Activated T-helper 2 cell treated with anti-CD3 and anti-CD28 coated beads, Interferon-gamma antibody, Interleukin-2, Interleukin-4, amounts not matched to agents 10 μg/mL and 5 μg/mL and 100 μg/mL, durations not matched to agents 14 hours and 24 hours and 36 hours (primary cell): Measurements from ENCODE around the gene COL6A3. TPM values are rescaled to one million over a fixed set of nuclear protein-coding genes. Genes with fewer than 3 reads are reported as not detected.

Source experiments
- DNase-seq: peaks from one replicate; pipeline ENCODE4 v3.0.0; 2021; ENCODE audit warnings: low spot score
- H3K27ac Mint-ChIP-seq: one replicate; pipeline ENCODE4 v1.8.0; 2021; ENCODE audit warnings: mixed read lengths
- H3K27me3 Mint-ChIP-seq: one replicate; pipeline ENCODE4 v1.8.0; 2021; ENCODE audit warnings: low read depth, mixed read lengths
- H3K36me3 Mint-ChIP-seq: one replicate; pipeline ENCODE4 v1.8.0; 2021; ENCODE audit warnings: low read depth, mixed read lengths
- H3K4me1 Mint-ChIP-seq: one replicate; pipeline ENCODE4 v1.8.0; 2021; ENCODE audit warnings: low read depth, mixed read lengths
- H3K4me3 Mint-ChIP-seq: one replicate; pipeline ENCODE4 v1.8.0; 2021; ENCODE audit warnings: low read depth, mild to moderate bottlenecking, moderate library complexity, mixed read lengths
- H3K9me3 Mint-ChIP-seq: one replicate; pipeline ENCODE4 v1.8.0; 2021; ENCODE audit warnings: mixed read lengths
- intact Hi-C: fragments of 100-400 bp; cut with micrococcal nuclease; formaldehyde crosslinking; loops from one replicate; pipeline ENCODE4 v1.15.1; 2023
- total RNA-seq: library from RNA; stranded (reverse); gene quantifications from 2 replicates; pipeline ENCODE4 v1.2.3, GENCODE V29; 2022

The COL6A3 gene
- total RNA-seq, 1 donor from 2014 or later: 9.2 TPM

DNA sequence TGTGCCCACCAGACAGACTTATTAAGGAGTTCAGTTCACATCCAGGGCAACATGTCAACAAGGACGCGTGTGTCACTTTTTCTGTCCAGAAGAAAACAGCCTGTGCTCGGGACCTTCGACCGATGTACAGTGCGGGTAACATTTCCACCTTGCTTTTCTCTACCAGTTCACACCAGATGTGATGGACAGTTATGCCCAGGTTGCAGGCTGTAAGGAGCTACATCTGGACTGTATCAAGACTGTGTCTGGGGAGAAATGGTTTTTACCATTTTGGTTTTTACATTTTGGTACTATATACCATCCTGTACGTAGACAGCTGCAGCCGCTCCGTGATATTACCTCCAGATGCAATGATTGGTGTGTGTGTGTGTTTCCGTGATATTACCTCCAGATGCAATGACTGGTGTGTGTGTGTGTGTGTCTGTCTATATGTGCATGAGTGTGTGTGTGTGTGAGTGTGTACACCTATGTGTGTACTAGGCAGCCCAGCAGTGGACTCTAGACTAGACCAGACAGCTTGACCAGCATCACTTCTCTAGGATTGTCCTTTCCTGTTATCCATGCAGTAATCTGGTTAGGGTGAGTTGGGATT, 118.0 kb downstream of the COL6A3 start:
- Mint-ChIP-seq H3K9me3 (no peaks in the 10 kb centered on the region), H3K4me1 (peaks cover 4% of the 10 kb centered on the region), H3K36me3 (no peaks in the 10 kb centered on the region), H3K27ac (no peak overlapping the region), H3K4me3 (no peak overlapping the region), H3K27me3 (peaks cover 12% of the 10 kb centered on the region)
- no peak for DNase-seq
- intact Hi-C loops: no loop called here

DNA sequence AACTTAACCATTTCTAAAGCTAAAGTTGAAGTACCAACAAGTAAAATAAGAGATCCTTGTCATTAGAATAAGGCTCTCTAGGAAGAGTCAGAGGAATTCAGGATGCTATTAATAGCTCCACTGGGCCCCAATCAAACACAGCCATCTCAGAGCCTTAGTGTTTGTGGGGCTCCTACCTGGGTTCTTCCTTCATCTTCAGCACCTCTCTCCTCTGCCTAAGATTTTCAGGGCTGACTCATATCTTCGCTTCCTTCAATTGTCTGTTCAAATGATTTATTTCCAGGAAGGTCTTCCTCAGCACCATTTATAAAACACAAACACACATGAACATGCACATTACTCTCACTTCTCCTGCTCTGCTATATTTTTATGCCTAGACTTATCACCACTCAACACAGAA, 119.5 kb downstream of the COL6A3 start:
- Mint-ChIP-seq H3K9me3 (no peaks in the 10 kb centered on the region), H3K36me3 (no peaks in the 10 kb centered on the region), H3K4me3 (no peak overlapping the region), H3K4me1 (peaks cover 4% of the 10 kb centered on the region), H3K27ac (no peak overlapping the region), H3K27me3 (peaks cover 15% of the 10 kb centered on the region)
- no peak for DNase-seq
- intact Hi-C loops: no loop called here

DNA sequence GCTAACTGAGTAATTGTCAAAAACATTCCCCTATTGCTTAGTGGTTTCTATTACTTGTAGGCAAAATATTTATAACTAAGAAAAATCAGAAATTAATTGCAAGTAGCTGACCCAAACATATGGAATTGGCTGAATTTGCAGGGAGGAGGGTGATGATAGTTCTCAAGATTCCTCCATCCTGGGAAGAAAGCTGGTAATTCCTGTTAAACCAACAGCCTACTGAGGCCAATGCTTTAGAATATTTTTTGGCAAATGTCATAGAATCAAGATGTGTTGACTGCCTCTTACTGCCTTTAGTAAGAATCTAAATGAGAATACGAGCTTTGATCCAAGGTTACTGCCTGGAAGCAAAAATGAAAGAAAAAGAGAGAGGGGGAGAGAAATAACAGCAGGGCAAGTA, 120.0 kb downstream of the COL6A3 start:
- Mint-ChIP-seq H3K36me3 (no peaks in the 10 kb centered on the region), H3K27ac (no peak overlapping the region), H3K4me3 (no peak overlapping the region), H3K4me1 (peaks cover 4% of the 10 kb centered on the region), H3K27me3 (peaks cover 18% of the 10 kb centered on the region), H3K9me3 (no peaks in the 10 kb centered on the region)
- DNase-seq: no peak
- intact Hi-C loops: no loop called here

DNA sequence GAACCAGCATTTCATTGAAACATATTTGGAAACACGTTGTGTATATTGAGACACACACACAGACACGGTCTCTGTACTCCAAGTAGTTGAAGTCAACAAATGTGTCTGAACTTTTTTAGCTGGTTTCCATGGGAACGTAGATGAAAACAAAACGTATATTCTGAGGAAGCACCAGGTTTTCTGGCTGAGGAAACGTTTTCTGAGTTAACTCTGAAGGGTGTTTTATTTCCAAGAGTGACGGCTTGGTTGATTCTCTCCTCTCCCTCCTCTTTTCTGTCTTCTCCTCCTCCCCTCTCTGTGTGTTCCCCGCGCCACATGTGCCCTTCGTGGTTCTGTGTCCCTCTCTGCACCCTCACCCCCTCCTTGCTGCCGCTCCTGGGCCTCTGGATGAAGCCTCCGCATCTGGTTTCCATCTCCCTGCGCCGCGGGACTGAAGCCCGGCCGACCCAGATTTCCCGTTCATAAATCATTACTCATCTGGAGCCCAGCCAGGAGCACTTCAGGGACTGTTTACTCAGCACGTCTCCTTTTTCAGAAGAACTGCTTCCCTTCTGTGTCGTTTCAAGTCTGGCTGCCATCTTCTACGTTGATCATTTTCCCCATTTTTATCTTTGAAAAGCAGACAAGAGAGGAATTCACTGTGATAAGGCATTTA, 122.7 kb downstream of the COL6A3 start:
- Mint-ChIP-seq H3K4me3 (no peak overlapping the region), H3K36me3 (no peaks in the 10 kb centered on the region), H3K9me3 (no peaks in the 10 kb centered on the region), H3K27me3 (peaks cover 27% of the 10 kb centered on the region), H3K27ac (no peak overlapping the region), H3K4me1 (peaks cover 4% of the 10 kb centered on the region)
- no peak for DNase-seq
- intact Hi-C loops: no loop called here

DNA sequence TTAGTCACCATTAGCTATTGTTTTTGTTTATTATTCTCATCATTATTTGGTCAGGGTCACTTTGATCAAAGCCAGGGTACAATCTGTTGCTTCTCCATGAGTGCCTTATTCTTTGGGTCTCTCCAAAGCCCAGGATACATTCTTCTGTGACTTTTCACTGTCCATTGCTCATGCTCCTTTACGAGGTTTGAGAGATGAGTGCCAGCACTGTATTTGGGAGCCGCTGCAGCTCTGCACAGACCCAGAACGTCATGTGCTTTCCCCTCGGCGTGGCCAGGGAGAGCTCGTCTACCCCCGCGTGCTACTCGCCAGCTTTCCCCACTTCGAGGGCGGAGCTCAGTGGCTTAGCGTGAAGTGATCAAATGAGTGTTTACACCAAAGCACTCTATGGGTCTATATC, 123.7 kb downstream of the COL6A3 start:
- Mint-ChIP-seq H3K27ac (no peak overlapping the region), H3K4me1 (peaks cover 4% of the 10 kb centered on the region), H3K9me3 (no peaks in the 10 kb centered on the region), H3K27me3 (peaks cover 27% of the 10 kb centered on the region), H3K4me3 (no peak overlapping the region), H3K36me3 (no peaks in the 10 kb centered on the region)
- DNase-seq: no peak
- intact Hi-C loops: no loop called here

DNA sequence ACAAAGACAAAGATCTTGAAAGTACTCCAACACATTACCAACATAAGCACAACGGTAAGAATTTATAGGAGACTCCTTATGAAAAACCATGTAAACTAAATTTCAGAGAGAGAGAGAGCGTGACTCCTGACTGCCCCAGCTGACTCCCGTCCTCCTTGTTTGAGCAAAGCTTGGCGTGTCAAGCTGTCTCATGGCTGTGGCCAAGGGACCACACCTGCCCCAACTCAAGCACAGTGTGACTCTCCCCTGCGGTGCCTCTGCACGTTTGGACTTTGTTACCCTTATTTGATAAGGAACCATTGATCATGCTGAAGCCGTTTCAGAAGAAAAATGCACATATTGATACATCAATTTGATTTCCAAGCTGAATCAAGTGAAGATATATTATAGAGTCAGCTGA, 124.8 kb downstream of the COL6A3 start:
- peaks cover 25% of the 10 kb centered on the region for H3K27me3 Mint-ChIP-seq
- no peaks in the 10 kb centered on the region for H3K9me3 Mint-ChIP-seq
- no peak overlapping the region for H3K4me3 Mint-ChIP-seq
- no peak for DNase-seq
- peaks cover 4% of the 10 kb centered on the region for H3K4me1 Mint-ChIP-seq
- H3K36me3 Mint-ChIP-seq: no peaks in the 10 kb centered on the region
- H3K27ac Mint-ChIP-seq: no peak overlapping the region
- intact Hi-C loops: no loop called here

DNA sequence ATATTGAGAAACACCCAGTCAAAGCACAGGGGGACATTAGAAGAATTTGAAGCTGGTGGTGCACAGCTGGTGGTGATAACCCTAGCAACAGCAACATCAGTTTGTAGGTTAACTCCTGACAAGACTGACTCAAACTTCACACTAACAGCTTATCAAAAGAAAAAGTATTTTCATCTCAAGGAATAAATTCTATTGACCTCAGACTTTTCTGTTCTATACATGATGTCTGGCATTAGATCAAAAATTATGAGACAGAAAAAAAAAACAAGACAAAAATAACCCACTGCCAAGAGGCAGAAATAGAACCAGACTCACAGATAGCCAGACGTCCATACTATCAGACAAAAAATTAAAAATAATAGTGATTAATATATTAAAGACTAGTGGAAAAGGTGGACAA, 126.1 kb downstream of the COL6A3 start:
- Mint-ChIP-seq H3K27ac (no peak overlapping the region), H3K27me3 (peaks cover 23% of the 10 kb centered on the region), H3K9me3 (no peaks in the 10 kb centered on the region), H3K36me3 (no peaks in the 10 kb centered on the region), H3K4me3 (no peak overlapping the region), H3K4me1 (peaks cover 4% of the 10 kb centered on the region)
- intact Hi-C loops: no loop called here
- DNase-seq: no peak

DNA sequence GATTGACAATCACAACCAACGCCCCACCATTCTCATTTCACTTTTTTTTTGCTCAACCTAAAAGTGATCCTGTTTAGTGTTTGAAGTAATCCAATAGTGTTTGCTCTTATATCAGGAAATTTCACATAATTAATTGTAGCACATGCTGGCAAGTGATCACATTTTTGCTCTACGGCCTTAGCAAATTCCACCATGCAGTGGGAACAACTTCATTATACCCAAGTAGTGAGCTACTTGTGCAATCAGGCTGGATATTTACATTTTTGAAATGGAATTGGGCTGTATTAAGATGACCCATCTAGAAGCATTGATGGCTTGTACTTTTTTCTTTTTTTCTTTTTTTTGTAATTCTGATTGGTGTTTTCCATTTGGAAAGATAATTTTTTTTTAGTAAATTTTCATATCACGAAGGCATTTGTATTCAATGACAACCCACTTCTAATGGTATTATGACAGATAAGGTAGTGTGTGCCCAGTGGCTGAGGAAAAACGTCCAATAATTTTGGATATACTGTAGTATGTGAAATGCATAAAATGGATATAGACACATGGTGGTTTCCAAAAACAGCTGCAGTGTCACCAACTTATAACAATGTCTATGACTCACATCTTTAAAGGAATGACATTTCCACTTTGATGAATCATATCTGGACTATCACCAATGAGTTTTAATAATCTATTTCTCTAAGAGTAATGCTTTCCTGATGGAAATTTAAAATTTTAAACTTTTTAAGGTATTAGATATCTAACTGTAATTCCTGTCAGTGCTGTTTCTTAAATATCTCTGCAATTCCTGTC, 130.6 kb downstream of the COL6A3 start:
- H3K4me3 Mint-ChIP-seq: no peak overlapping the region
- no peaks in the 10 kb centered on the region for H3K4me1 Mint-ChIP-seq
- H3K27ac Mint-ChIP-seq: no peak overlapping the region
- intact Hi-C loops: no loop called here
- peaks cover 8% of the 10 kb centered on the region for H3K27me3 Mint-ChIP-seq
- H3K36me3 Mint-ChIP-seq: no peaks in the 10 kb centered on the region
- no peak for DNase-seq
- no peaks in the 10 kb centered on the region for H3K9me3 Mint-ChIP-seq

DNA sequence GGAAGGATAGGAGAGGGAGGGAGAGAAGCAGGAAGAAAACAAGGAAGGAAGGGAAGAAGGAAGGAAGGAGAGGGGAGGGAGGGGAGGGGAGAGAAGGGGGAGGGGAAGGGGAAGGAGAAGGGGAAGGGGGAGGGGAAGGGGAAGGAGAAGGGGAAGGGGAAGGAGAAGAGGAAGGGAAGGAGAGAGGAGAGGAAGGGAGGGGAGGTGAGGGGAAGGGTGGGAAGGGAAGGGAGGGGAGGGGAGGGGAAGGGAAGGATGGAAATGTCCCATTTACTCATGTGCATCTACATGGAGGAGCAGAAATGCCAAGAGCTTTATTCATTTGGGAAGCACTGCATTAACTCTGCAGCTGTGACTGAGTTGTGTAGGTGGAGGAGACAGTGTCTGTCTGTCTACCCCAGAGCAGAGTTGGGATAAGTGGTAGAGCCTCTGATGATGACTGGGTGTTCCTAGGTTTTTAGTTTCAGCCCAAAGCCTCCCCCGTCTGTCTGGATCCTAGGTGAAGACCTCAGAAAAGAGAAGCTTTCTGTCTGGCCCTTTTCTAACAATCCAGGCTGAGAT, 131.3 kb downstream of the COL6A3 start:
- Mint-ChIP-seq H3K27ac (no peak overlapping the region), H3K4me1 (no peaks in the 10 kb centered on the region), H3K27me3 (peaks cover 5% of the 10 kb centered on the region), H3K9me3 (no peaks in the 10 kb centered on the region), H3K4me3 (no peak overlapping the region), H3K36me3 (no peaks in the 10 kb centered on the region)
- DNase-seq: no peak
- intact Hi-C loops: no loop called here

DNA sequence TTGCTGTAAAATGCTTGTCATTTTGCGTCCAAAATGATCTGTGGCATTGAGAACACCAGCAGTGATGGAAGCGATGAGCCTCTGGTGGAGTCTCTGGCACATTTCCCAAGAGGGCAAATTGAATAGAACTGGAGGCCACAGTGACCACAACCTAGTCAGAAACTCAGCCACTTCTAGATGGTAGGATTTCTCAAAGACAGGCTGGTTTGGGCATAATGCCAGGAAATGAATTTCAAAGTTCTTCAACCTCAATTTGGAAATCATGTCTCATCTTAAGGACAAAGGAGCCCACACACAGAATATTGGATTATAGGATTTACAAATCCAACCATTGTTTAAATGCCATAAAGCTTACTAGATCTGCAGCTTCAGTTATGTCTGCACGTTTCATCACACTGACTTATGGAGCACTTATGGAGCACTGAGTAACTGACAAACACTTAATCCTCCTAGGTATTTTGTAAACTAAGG, 132.1 kb downstream of the COL6A3 start:
- no peak overlapping the region for H3K4me3 Mint-ChIP-seq
- peaks cover 3% of the 10 kb centered on the region for H3K27me3 Mint-ChIP-seq
- no peaks in the 10 kb centered on the region for H3K4me1 Mint-ChIP-seq
- intact Hi-C loops: no loop called here
- no peaks in the 10 kb centered on the region for H3K9me3 Mint-ChIP-seq
- H3K36me3 Mint-ChIP-seq: no peaks in the 10 kb centered on the region
- H3K27ac Mint-ChIP-seq: no peak overlapping the region
- DNase-seq: no peak

DNA sequence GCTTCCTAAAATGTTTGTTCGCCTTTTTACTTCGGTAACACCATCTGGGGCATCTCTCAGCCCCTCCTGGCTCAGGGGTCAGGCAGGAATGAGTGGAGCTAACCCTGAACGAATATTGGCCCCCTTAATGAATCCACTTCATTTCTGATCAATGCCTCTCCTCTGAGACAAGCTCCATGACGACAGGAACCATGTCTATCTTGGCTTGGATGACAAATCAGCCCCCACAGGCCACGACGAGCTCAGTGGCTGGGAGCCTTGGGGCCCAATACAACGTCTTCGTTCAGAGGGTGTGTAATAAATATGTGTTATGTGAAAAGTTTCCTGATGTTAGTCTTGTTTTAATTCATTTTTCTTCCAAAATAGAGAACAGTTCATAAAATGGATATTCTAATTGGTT, 133.0 kb downstream of the COL6A3 start:
- intact Hi-C loops: no loop called here
- DNase-seq: no peak
- Mint-ChIP-seq H3K4me3 (no peak overlapping the region), H3K27ac (no peak overlapping the region), H3K27me3 (peaks cover 7% of the 10 kb centered on the region), H3K4me1 (no peaks in the 10 kb centered on the region), H3K36me3 (no peaks in the 10 kb centered on the region), H3K9me3 (no peaks in the 10 kb centered on the region)

DNA sequence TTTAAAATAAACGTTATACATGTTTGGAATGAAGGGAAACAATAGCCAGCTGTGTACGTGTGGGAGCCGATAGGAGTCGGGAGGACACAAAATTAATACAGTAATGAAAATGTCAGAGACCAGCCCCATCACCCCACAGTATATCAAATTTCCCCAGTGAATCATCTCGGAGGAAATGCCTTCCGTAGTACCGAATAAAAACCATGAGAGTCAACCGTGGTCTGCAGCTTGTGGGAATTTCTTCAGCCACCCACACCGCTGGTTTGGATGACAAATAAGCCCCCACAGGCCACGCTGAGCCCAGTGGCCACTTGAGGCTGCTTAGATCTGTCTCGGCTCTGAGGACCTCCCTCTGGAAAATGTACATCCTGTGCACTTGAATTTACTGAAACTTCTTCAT, 133.7 kb downstream of the COL6A3 start:
- Mint-ChIP-seq H3K4me3 (no peak overlapping the region), H3K36me3 (no peaks in the 10 kb centered on the region), H3K27me3 (peaks cover 8% of the 10 kb centered on the region), H3K9me3 (no peaks in the 10 kb centered on the region), H3K27ac (no peak overlapping the region), H3K4me1 (no peaks in the 10 kb centered on the region)
- no peak for DNase-seq
- intact Hi-C loops: no loop called here
